Body of pancreas (tissue), 4 donors: ENCODE measurements around the gene PPDPF. TPM values are rescaled to one million over a fixed set of nuclear protein-coding genes. Genes with fewer than 3 reads are reported as not detected.

Experiments
- ATAC-seq: fragments of 150-250 bp; one replicate; pipeline ENCODE4 v1.9.1; 2016
- DNase-seq, 4 donors: peaks; one replicate each; pipeline ENCODE4 v3.0.0-alpha.2; 2019
- H3K27ac ChIP-seq, 4 donors: fragments of 200-600 bp; sonication (generic); 1 replicate in 3 of 4; 2 replicates in 1 of 4; pipeline versions ENCODE4 v1.5.1 to v1.6.1; 2016 to 2019; ENCODE audit warnings: mild to moderate bottlenecking in 1 of 4, mixed read lengths in 1 of 4, moderate library complexity in 1 of 4
- H3K27me3 ChIP-seq, 2 donors: fragments of 200-600 bp; sonication (generic); one replicate each; pipeline ENCODE4 v1.6.0; 2016; ENCODE audit warnings: mild to moderate bottlenecking in 1 of 2
- H3K36me3 ChIP-seq, 2 donors: fragments of 200-600 bp; sonication (generic); replicated peaks in 1 of 2; 2 replicates each; pipeline ENCODE4 v1.5.1; 2016; ENCODE audit warnings: low read depth in 2 of 2; ENCODE audit not compliant: insufficient read depth in 1 of 2
- H3K4me1 ChIP-seq: fragments of 200-600 bp; sonication (generic); one replicate; pipeline ENCODE4 v1.6.0; 2016
- H3K4me3 ChIP-seq, 2 donors: fragments of 200-600 bp; sonication (generic); 1 replicate in 1 of 2; 2 replicates in 1 of 2; pipeline ENCODE4 v1.5.1; 2016 to 2019
- H3K9me3 ChIP-seq, 3 donors: fragments of 200-600 bp; sonication (generic); 1 replicate in 2 of 3; 2 replicates in 1 of 3; pipeline ENCODE4 v1.5.1; 2016
- POLR2A ChIP-seq, 3 donors: fragments of 450-650 bp; IDR thresholded peaks; one replicate each; pipeline ENCODE4 v1.6.1; 2016; ENCODE audit warnings: antibody characterized with exemption in 3 of 3, mild to moderate bottlenecking in 2 of 3
- WGBS, 2 donors: methylation state at CpG; one replicate each; pipeline ENCODE4 v1.1.5; 2017; 5-methylcytosine and 5-hydroxymethylcytosine counted together
- intact Hi-C: fragments of 100-400 bp; cut with DNase I; formaldehyde crosslinking; loops from one replicate; pipeline ENCODE4 v1.15.1; 2023
- total RNA-seq, 2 donors: library from RNA; depleted of rRNA; stranded (reverse); fragments of >200 nt; gene quantifications; one replicate each; pipeline ENCODE4 v1.1.0, GENCODE V29; 2016
- TF ChIP-seq, protein P1 (sequence below), 7 experiments: fragments of 450-650 bp in 4 of 7; fragments of 200-600 bp in 3 of 7; sonication (generic) in 3 of 7; IDR thresholded peaks; one replicate each; pipeline ENCODE4 v1.5.1; 2016 to 2019; ENCODE audit warnings: antibody characterized with exemption in 7 of 7

PPDPF gene
- total RNA-seq, 2 donors from 2014 or later, result 69.9 to 106 TPM

DNA sequence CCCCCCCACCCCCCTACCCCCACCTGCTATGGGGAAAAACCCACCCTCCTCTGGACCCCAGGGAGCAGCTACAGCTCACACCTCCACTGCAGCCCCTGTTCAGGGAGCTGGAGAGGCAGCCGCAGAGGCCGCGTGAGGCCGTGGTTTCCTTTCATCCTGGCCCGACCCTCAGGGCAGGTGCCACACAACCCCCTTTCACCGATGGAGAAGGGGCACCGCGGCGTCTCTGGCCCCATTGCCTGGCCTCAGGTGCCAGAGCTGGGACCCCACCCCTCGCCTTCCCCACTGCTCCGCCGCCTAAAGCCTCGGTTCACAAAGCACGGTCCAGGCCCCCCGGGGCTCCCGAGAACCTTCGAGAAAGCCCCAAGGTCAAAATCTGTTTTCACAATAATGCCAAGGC lies 36.3 kb upstream of the PPDPF start:
- 33 to 44% methylated on average over 7 to 17 of the region's 17 CpGs for WGBS, 2 donors
- no peak for ATAC-seq
- intact Hi-C loops, result no loop called here
- DNase-seq, result no peak
- TF ChIP-seq POLR2A (IDR thresholded peaks at IDR 0.05), result no peak
- TF ChIP-seq, protein P1, sequence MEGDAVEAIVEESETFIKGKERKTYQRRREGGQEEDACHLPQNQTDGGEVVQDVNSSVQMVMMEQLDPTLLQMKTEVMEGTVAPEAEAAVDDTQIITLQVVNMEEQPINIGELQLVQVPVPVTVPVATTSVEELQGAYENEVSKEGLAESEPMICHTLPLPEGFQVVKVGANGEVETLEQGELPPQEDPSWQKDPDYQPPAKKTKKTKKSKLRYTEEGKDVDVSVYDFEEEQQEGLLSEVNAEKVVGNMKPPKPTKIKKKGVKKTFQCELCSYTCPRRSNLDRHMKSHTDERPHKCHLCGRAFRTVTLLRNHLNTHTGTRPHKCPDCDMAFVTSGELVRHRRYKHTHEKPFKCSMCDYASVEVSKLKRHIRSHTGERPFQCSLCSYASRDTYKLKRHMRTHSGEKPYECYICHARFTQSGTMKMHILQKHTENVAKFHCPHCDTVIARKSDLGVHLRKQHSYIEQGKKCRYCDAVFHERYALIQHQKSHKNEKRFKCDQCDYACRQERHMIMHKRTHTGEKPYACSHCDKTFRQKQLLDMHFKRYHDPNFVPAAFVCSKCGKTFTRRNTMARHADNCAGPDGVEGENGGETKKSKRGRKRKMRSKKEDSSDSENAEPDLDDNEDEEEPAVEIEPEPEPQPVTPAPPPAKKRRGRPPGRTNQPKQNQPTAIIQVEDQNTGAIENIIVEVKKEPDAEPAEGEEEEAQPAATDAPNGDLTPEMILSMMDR (IDR thresholded peaks at IDR 0.05), result no peak
- Histone ChIP-seq H3K4me1 (peaks cover 11% of the 10 kb centered on the region), H3K9me3 (no peaks in the 10 kb centered on the region), H3K36me3 (no peaks in the 10 kb centered on the region), H3K4me3 (no peak overlapping the region), H3K27me3 (peaks cover 0 to 8% of the 10 kb centered on the region in 2 donors), H3K27ac (no peak overlapping the region)

DNA sequence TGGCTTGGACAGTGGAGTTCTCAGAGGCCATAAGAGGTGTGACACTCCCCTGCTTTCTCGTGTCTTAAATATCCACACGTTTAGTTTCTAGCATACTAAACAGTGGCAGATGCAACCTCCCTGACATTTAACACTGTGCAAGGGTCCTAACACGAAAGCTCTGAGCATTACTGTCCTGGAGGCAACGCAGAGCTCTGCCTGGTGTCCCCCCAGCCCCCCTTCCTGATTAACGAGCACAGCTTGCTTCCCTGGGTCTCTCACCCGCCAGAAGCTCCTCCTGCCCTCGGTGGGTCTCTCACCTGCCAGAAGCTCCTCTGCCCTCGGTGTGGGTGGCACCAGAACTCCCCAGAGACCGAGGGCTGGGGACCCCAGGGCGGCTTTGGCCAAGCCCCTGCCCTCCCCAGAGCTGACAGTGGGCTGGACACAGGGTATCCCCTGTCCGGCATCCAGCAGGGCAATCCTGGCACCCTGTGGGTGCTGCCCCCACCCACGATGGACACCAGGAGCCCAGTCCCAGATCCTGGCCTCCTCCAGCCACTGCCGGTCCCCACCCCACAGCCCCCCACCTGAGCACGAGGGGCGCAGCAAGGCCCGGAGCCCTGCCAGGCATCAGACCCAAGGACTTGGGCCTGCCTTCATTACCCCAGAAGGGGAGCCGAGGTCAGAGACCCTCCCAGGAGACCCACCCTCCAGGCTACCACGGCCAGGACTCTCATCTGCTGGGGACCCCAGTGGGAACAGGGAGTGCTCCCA lies 35.7 kb upstream of the PPDPF start:
- intact Hi-C loops, result no loop called here
- H3K27ac ChIP-seq, result no peak overlapping the region
- WGBS, 2 donors, result 31 to 51% methylated on average over 7 to 18 of the region's 18 CpGs
- TF ChIP-seq, protein P1 (IDR thresholded peaks at IDR 0.05), result no peak
- no peak for TF ChIP-seq POLR2A (IDR thresholded peaks at IDR 0.05)
- peaks cover 0 to 8% of the 10 kb centered on the region in 2 donors for H3K27me3 ChIP-seq
- ATAC-seq (no peak), DNase-seq (no peak)
- no peaks in the 10 kb centered on the region for H3K36me3 ChIP-seq
- H3K4me3 ChIP-seq, result no peak overlapping the region
- no peaks in the 10 kb centered on the region for H3K9me3 ChIP-seq
- peaks cover 11% of the 10 kb centered on the region for H3K4me1 ChIP-seq

DNA sequence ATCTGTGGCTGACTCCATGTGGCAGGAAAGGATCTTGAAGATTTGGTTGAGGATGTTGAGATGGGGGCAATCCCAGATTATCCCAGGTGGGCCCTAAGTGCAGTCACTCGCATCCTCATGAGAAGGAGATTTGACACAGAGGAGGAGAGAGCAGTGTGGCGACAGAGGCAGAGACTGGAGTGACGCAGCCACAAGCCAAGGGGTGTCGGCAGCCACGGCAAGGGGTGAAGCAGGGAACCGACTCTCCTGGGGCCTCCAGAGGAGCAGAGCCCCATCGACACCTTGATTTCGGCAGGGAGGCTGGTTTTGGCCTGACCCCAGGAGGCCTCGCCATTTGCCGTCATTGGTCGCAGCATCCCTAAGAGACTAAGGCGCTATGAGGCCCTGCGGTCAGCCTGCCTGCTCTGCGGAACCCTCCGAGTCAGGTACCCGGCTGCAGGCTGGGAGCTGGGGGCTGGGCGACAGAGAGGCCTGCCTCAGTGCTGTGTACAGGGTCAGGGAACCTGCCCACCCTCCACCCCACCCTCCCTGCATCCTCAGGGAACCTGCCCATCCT lies 34.2 kb upstream of the PPDPF start:
- Histone ChIP-seq H3K9me3 (no peaks in the 10 kb centered on the region), H3K27me3 (peaks cover 0 to 4% of the 10 kb centered on the region in 2 donors), H3K4me1 (peaks cover 11% of the 10 kb centered on the region), H3K27ac (no peak overlapping the region), H3K4me3 (no peak overlapping the region), H3K36me3 (no peaks in the 10 kb centered on the region)
- no peak for ATAC-seq
- WGBS, 2 donors, result 90 to 91% methylated on average over 13 to 15 of the region's 17 CpGs
- intact Hi-C loops, result no loop called here
- no peak for DNase-seq
- TF ChIP-seq, protein P1 (IDR thresholded peaks at IDR 0.05), result no peak
- no peak for TF ChIP-seq POLR2A (IDR thresholded peaks at IDR 0.05)

DNA sequence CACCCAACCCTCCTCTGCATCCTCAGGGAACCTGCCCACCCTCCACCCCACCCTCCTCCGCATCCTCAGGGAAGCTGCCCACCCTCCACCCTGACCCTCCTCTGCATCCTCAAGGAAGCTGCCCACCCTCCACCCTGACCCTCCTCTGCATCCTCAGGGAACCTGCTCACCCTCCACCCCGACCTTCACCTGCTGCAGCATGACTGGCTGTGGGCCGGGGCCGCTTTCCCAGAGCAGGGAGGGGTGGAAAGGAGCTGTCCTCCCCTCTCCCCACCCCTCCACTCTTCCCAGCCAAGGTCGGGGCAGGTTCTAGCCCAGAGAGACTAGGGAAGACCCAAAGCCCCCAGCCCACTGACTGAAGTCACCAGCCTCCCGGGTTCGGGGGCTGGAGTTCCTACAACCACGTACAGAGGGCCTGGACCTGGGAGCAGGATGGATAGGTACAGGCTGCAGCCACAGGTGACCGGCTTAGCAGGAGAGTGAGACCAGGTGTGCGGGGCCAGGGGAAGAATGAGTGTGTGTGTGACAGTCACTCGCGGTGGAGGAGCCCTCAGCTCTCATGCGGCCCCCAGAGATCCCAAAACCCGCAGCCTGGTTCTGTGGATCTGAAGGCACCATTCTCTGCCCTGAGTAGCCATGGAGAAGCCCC lies 33.3 kb upstream of the PPDPF start:
- Histone ChIP-seq H3K9me3 (no peaks in the 10 kb centered on the region), H3K36me3 (no peaks in the 10 kb centered on the region), H3K27ac (no peak overlapping the region), H3K4me3 (no peak overlapping the region), H3K27me3 (peaks cover 0 to 4% of the 10 kb centered on the region in 2 donors), H3K4me1 (peaks cover 11% of the 10 kb centered on the region)
- 40 to 44% methylated on average over 3 to 14 of the region's 14 CpGs for WGBS, 2 donors
- DNase-seq (no peak), ATAC-seq (no peak)
- TF ChIP-seq, protein P1 (IDR thresholded peaks at IDR 0.05), result no peak
- TF ChIP-seq POLR2A (IDR thresholded peaks at IDR 0.05), result no peak
- intact Hi-C loops, result no loop called here
